GM12892 (cell line): ENCODE results near the gene SWAP70.

Experiments
- POLR2A ChIP-seq: IDR thresholded peaks from 2 replicates; pipeline ENCODE4 v1.6.1; 2011; ENCODE audit warnings: low read depth, low read length, control low read depth
- POLR2AphosphoS5 ChIP-seq: IDR thresholded peaks from 2 replicates; pipeline ENCODE4 v1.6.1; 2011; ENCODE audit warnings: low read depth, low read length, control low read depth

GRCh38 chr11:9755561-9756185, 91.8 kb downstream of the SWAP70 start:
- TF ChIP-seq POLR2A (peak; percentile 42; the same call in 1 of the 2 replicates), POLR2AphosphoS5 (no peak)
